T47D (cell line): ENCODE data around the gene XPO6.
"Not testable (repeated sequence)": the region's sequence is repeated elsewhere in the genome, so short reads cannot be mapped to it uniquely, and the experiment has no call there.

Experiments
- DNase-seq, 2 experiments: peaks; one replicate each; pipeline versions ENCODE4 v3.0.0 to v3.0.0-alpha.2; 2011 to 2012; ENCODE audit warnings: low read depth in 1 of 2, low spot score in 1 of 2
- JUND ChIP-seq: IDR thresholded peaks from 2 replicates; pipeline ENCODE4 v1.6.1; 2012; ENCODE audit warnings: low read depth
- in situ Hi-C: cut with HindIII; loops from 2 replicates; pipeline ENCODE4 v1.10.0; 2016; ENCODE audit warnings: low sequenced_read_pairs, low pct_unique_long_range_greater_than_20kb

XPO6 gene, protein sequence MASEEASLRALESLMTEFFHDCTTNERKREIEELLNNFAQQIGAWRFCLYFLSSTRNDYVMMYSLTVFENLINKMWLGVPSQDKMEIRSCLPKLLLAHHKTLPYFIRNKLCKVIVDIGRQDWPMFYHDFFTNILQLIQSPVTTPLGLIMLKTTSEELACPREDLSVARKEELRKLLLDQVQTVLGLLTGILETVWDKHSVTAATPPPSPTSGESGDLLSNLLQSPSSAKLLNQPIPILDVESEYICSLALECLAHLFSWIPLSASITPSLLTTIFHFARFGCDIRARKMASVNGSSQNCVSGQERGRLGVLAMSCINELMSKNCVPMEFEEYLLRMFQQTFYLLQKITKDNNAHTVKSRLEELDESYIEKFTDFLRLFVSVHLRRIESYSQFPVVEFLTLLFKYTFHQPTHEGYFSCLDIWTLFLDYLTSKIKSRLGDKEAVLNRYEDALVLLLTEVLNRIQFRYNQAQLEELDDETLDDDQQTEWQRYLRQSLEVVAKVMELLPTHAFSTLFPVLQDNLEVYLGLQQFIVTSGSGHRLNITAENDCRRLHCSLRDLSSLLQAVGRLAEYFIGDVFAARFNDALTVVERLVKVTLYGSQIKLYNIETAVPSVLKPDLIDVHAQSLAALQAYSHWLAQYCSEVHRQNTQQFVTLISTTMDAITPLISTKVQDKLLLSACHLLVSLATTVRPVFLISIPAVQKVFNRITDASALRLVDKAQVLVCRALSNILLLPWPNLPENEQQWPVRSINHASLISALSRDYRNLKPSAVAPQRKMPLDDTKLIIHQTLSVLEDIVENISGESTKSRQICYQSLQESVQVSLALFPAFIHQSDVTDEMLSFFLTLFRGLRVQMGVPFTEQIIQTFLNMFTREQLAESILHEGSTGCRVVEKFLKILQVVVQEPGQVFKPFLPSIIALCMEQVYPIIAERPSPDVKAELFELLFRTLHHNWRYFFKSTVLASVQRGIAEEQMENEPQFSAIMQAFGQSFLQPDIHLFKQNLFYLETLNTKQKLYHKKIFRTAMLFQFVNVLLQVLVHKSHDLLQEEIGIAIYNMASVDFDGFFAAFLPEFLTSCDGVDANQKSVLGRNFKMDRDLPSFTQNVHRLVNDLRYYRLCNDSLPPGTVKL

GRCh38 chr16:28211758-28212531 lies at the start of gene XPO6:
XPO6 (minus strand) TSS chr16:28211965; CDS start chr16:28211368, 597 bp downstream.
- peak; percentile 74 to 97 for DNase-seq
- in situ Hi-C loops = no loop called here
- no peak for TF ChIP-seq JUND

DNA sequence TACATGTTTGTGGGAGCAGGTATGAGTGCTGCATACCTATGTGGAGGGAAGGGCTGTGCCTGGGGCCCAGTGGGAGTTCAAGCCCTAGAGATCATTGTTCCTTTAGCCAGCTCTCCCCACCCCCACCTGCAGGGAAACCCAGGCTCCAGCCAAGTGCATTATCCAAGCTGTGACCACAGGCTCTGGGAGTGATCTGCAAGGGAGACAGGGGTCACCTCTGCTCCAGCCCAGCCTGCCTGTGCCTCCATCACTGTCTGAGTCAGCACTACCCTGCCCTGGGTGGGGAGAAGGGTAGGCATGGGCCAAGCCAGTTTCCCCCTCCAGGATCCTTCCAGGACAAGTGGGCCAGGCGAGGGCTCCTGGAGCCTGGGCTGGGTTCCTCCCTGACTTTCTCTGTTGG lies 48.4 kb upstream of the XPO6 start:
- in situ Hi-C loops = no loop called here
- DNase-seq = no peak
- no peak for TF ChIP-seq JUND

GRCh38 chr16:28259781-28260150 lies 48.0 kb upstream of the XPO6 start:
- in situ Hi-C loops = no loop called here
- DNase-seq = no peak
- TF ChIP-seq JUND = no peak

DNA sequence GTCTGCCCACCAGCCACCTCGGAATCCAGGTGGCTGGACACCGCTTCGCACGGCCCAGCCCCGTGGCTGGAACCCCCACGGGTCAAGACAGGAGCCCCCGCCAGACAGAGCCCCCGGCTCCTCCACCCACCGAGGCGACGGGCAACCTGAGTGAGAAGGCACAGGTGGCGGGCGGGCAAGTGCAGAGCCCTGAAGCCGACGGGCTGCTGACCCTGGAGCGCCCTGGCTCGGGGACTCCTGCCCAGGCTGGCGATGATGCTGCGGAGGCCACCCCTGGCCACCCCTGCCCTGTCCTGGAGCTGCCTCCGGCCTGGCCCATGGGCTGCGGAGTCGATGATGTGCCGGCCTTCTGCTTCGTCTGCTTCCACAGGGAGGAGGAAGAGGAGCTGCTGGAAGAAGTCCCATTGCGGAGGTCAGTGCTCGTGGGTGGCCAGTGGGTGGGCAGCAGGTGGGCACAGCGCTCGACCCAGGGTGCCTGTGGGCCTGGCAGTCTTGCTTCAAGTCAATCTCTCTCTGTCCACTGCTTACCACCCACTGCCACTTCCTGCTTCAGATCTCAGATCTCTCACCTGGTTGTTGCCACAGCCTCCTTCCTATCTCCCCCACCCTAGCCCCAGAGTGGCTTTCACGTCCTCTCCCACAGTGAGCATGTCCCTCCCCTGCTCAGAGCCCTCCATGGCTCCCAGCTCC lies 47.5 kb upstream of the XPO6 start:
- TF ChIP-seq JUND = no peak
- DNase-seq = no peak
- in situ Hi-C loops = no loop called here

- TF ChIP-seq JUND = no peak
- peak; percentile 28 to 32 for DNase-seq
- in situ Hi-C loops = no loop called here
Observed at GRCh38 chr16:28258567-28258966, 46.8 kb upstream of the XPO6 start.

DNA sequence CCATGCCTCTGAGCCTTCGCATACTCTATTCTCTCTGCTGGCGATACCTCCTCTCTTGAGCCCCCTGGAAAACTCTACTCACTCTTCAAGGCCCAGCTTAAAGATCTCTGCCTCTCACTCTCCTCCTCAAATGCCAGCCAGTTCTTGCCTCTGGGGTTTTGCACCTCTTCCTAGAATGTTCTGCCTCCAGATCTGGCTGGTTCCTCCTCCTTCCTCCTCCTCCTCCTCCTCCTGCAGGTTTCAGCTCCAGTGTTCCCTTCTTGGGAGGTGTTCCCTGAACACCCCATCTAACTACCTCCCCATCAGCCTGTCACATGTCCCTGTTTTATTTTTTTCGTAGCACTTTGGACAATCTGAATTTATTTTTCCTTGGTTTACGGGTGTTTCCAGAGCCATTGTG lies 45.5 kb upstream of the XPO6 start:
- no peak for DNase-seq
- no peak for TF ChIP-seq JUND
- in situ Hi-C loops = no loop called here

GRCh38 chr16:28255838-28256237 lies 44.1 kb upstream of the XPO6 start:
- no peak for TF ChIP-seq JUND
- in situ Hi-C loops = no loop called here
- no peak for DNase-seq

- TF ChIP-seq JUND = no peak
- in situ Hi-C loops = no loop called here
- DNase-seq = no peak
Observed at GRCh38 chr16:28254158-28254557, 42.4 kb upstream of the XPO6 start.

DNA sequence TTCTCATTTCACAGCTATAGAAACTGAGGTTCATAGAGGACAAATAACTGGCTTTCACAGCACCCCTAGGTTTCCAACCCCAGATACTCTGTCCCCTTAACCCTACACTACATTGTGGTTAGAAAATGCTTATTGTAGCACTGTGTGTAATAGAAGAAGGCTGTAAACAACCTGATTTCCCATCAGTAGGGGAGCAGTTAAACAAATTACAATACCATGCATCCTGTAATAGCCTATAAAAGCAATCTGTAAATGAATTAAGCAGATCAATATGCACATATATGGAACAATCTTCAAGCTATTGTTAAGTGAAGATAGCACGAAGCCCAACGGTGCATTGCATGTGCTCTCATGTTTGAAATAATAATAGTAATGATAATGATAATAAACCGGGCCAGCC lies 39.2 kb upstream of the XPO6 start:
- in situ Hi-C loops = no loop called here
- no peak for DNase-seq
- TF ChIP-seq JUND = no peak

DNA sequence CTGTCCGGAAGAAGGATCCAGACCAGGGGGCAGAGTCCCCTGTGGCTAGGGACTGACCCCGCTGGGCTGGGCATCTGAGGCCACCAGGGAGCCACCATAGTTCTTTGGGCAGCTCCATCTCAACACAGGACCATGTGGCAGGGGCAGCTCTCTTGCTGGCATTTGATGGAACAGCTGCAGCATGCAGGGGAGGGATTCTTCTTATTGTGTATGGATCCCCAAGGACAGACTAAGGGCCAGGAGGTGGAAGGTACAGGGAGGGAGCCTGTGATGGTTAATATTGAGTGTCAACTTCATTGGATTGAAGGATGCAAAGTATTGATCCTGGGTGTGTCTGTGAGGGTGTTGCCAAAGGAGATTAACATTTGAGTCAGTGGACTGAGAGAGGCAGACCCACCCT lies 37.7 kb upstream of the XPO6 start:
- DNase-seq, in situ Hi-C loops: not testable (repeated sequence)

DNA sequence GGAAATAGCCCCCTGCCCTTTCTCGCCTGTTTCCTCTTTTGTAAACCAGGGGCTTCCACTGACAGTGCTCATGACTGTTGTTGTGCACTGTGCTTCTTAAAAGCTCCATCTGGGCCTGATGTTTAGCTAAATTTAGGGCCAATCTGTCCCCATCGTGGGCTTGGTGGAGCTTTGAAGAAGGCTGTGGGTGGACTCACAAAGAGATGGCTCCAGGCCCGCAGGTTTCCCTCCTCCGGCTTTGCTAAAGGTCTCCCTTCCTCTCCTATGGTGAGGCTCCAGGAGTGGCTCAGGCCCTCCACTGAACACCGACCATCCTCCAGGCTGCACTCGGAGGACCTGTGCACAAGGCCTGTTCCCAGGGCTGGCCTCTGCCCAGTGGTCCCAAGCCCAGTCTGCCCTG lies 30.2 kb upstream of the XPO6 start:
- no peak for TF ChIP-seq JUND
- DNase-seq = no peak
- in situ Hi-C loops = no loop called here
